Activated CD8-positive, alpha-beta memory T cell treated with anti-CD3 and anti-CD28 coated beads, Interleukin-2, amount 50 U/mL, for 1 hour (primary cell): ENCODE data around the gene GTF2IRD1.
"Not testable (repeated sequence)": the region's sequence is repeated elsewhere in the genome, so short reads cannot be mapped to it uniquely, and the experiment has no call there.

Source experiments
- DNase-seq: peaks from one replicate; pipeline ENCODE4 v3.0.0-alpha.2; 2020; ENCODE audit errors: extremely low read depth

The GTF2IRD1 gene

DNA sequence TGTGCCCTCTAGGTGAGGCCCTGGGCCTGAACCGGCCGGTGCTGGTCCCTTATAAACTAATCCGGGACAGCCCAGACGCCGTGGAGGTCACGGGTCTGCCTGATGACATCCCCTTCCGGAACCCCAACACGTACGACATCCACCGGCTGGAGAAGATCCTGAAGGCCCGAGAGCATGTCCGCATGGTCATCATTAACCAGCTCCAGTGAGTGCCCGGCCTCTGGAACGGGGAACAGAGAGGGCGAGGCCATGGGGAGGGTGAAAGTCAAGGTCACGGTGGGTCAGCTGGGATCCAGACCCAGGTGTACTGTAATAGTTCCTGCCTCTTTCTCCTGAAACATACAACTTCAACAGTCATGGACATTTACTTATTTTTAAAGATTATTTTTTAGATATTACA lies 137.1 kb downstream of the GTF2IRD1 start:
- DNase-seq = no peak

DNA sequence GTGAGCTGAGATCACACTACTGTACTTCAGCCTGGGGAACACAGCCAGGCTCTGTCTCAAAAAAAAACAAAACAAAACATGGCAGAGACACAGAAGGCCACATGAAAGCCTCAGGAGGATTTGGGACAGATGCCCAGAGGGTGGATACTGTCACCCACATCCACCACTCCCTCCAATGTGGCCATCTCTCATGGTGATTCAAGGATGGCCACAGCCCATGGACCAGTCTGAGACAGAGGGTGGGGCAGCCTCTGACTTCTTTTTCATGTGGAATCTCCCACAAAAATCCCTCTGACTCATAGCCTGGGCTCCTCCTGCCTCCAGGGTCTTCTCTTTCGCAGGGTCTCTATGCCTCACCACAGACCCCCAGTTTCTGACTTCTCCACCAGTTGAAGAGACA lies 144.9 kb downstream of the GTF2IRD1 start:
- no peak for DNase-seq

DNA sequence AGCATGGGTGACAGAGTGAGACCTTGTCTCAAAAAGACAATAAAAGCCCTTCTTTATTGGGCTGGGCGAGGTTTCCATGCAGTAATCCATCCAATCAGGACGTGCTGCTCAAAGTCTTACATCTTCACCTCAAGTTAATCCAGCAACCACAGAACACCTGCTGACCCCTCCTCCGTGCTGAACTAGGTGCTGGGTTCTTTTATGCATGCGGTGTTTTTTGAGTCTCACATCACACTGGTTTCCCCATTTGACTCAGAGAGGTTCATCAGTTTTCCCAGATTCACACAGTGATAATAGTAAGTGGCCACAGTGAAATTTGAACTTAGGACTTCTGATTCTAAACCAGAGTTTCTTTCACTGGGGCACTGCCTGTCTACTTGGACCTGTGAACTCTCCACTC lies 145.5 kb downstream of the GTF2IRD1 start:
- DNase-seq = no peak

DNA sequence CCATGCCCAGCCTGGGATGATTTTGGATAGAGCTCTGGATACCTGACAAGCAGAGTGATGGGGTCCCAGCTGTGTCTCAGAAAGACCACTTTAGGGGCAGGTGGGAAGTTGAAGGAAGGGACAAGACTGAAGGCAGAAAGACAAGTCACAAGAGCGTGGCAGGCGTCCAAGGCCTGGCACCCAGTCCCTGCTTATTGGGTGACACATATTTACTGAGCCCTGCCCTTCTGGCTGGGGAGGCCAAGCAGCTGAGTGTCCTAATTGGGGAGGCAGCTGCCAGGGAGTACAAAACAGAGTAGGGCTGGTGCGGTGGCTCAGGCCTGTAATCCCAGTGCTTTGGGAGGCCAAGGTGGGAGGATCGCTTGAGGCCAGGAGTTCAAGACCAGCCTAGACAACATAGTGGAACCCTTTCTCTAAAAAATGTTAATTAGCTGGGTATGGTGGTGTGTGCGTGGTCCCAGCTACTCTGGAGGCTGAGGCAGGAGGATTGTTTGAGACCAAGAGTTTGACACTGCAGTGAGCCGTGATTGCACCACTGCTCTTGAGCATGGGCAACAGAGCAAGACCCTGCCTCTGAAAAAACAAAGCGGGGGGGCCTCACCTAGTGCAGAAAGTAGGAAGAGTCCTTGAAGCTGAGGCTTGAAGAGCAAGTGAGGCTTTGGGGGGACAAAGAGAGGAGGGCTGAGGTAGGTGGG lies 150.8 kb downstream of the GTF2IRD1 start:
- DNase-seq = no peak

DNA sequence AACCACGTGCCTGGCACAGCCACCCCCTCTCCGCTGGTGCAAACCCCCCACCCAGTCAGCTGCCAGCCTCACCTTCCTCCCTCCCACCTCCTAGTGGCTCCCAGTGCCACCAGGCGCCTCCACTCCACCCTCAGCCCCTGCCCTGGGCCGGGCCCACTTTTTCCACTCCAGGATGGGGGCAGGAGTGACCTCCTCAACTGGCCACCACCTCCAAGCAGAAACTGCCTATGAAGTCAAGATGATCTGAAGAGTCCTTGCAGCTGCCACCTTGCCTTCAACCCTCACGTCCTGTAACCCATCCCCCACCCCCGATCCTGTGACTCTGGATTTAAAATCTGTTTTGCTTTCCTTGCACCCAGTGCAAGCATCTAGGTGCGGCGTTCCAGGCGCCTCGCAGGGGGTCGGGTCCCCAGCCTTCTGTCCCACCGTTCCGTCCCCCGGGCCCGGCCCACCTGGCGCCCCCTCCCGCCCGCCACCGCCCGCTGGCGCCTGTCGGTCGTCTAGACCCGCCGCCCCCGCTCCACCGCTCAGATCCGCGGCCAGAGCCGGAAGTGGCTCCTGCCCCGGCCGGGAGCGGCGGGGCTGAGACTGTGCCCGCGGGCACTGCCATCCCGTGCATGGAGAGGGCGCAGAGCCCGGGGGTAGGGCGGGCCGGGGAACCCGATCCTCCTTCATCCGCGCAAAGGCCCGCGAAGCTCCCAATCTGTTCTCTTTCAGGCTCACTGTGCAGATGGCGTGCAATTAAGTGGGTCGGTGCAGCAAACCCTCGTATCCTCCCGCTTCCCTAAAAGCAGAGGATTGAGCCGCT lies 152.6 kb downstream of the GTF2IRD1 start:
- DNase-seq = no peak

DNA sequence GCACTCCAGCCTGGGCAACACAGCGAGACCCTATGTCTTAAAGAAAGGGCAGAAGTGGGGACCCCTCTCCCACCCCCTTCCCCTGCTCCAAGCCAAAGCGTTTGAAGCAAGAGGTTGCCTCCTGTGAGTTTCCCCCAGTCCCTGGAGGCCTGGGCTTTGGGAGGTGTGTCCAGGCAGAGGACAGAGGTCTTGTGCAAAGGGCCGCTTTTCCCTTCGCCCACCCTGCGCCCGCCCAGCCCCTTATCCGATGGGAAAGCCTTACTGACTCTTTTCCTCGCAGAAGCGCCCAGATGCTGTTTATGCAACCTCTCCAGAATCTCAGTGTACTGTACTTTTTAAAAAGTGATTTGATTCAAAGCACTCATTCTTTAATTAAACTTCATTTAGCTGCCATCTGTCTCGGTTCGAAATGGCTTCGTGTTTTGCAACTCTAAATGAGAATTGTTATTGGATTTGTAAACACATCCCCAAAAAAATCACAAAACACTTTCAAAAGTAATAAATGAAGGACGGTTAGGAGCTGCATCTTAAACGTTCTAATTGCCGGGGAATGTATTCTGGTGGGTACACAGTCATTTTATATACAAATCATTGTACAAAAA lies 153.3 kb downstream of the GTF2IRD1 start:
- no peak for DNase-seq

DNA sequence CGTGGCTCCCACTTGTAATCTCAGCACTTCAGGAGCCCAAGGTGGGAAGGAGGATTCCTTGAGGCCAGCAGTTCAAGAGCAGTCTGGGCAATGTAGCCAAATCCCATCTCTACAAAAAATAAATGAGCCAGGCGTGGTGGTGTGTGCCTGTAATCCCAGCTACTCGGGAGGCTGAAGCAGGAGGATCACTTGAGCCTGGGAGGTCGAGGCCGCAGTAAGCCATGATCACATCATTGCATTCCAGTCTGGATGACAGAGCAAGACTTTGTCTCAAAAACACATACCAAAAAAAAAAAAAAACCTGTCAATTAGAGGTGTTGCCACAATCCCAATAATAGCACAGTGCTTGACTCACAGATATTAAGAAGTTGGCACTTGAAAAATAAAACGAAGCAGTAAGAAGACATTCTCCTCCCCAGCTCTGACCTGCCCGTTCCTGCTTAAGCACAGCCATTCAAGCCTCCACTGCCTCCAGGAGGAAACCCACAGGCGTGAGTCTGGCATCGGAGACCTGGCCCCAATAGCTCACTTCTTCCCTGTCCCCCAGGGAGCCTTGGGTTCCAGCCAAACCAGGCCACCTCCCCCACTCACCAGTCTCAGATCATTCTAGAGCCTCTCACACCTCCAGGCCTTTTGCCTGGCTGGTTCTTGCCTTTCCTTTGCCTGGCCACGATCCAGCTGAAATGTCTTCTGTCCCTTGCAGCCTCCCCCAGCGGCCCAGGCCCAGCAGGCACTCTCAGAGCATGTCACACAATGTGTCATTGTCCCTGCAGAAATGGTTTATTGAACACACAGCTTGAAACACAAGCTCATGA lies 158.5 kb downstream of the GTF2IRD1 start:
- DNase-seq = no peak

DNA sequence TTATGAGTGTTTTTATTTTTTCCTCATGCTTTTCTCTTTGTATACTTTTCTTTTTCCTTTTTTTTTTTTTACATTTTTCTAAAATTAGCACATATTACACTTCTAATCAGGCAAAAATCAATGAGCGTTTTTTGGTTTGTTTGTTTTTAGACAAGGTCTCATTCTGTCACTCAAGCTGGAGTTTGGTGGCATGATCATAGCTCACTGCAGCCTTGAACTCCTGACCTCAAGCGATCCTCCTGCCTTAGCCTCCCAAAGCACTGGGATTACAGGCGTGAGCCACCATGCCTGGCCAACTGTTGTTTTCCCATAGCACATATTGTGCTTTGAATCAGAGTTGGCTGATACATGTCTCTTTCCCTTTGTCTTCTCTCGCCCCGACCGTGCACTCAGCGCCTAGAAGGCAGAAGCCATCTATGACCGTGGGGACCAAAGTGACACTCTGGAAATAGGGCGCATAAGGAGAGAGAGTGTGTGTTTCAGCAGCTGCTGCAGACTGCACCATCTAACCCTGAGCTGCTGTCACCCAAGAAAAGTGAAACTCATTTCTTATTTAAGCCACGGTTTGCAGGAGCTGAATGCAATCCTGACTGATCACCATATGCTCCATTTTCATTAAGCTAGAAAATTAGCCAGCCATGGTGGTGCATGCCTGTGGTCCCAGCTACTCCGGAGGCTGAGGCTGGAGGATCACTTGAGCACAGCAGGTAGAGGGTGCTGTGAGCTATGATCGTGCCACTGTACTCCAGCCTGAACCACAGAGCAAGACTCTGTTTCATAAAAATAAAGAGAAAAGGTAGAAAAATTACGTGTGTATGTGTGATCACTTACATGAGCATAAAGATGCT lies 162.5 kb downstream of the GTF2IRD1 start:
- DNase-seq = no peak

DNA sequence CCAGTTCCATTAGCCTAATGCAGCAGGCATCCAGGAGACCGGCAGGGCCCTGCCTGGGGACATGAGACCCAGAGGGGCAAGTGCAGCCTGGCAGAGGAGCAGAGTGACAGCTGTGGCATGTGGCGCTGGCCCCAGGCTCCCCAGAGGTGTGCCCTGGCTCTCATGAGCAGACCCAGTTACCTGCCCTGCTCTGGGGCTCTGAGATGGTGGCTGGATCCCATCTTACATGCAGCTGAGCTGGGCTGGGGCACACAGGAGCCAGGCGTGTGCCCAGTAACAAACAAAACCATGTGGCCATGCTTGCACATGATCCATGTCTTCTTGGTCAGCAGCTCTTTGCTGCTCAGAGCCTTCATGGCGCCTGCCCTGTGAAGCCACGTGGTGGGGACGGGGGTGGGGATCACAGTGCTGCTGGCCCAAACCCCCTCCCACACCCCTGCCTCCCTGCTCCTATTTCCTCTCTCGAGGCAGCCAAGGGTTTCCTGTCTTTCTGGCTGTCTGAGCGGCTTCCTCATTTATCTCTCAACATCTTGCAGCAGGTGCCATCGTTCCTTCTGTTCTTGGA lies 163.6 kb downstream of the GTF2IRD1 start:
- DNase-seq = no peak

DNA sequence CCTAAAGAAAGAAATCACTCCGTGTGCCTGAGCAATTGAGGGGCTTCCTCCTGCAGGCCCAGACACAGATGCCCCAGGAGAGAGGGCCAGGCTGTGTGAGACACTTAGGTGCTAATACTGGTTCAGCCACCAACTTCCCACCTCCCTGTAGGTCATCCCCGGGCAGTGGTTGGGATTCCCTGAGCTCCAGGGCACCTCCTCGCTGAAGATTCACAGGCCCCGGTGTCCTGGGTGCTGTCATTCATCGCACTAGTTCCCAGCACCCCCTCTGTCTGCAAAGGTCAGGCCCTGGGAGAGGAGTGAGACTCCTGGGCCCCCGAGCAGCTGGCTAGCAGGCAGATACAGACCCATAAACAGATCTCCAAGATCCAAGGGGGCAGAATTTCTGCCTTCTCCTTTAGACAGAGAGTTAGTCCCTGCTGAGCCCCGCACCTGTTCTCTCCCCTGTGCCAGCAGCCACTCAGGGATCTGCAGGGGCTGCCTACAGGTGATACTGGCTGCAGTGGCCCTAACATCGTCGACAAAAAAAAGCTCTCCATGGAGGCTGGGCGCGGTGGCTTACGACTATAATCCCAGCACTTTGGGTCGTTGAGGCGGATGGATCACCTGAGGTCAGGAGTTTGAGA lies 165.6 kb downstream of the GTF2IRD1 start:
- DNase-seq = no peak

DNA sequence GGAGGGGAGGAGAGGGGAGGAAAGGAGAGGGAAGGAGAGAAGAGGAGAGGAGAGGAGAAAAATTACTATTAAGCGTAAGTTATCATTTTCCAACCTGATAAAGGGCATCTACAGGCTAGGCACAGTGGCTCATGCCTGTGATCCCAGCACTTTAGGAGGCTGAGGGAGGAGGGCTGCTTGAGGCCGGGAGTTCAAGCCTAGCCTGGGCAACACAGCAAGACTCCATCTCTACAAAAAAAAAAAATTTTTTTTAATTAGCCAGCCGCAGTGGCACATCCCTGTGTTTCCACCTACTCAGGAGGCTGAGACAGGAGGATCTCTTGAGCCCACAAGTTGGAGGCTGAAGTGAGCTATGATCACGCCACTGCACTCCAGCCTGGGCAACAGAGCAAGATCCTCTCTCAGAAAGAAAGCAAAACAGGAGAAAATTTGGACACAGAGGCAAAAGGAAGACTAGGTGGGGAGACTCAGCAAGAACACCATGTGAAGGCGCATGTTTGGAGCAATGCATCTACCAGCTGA lies 168.6 kb downstream of the GTF2IRD1 start:
- no peak for DNase-seq

DNA sequence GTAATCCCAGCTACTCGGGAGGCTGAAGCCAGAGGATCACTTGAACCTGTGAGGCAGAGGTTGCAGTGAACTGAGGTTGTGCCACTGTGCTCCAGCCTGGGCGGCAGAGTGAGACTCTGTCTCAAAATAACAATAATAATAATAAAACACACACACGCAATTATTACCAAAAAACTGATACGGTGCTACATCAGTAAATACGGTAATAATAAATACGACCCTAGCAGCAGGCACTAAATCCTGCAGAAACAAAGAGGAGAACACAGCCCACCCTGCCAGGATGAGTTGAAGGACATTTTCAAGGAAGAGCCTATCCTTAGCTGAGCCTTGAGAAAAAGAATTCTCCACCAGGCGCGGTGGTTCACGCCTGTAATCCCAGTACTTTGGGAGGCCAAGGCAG lies 169.4 kb downstream of the GTF2IRD1 start:
- DNase-seq = no peak

DNA sequence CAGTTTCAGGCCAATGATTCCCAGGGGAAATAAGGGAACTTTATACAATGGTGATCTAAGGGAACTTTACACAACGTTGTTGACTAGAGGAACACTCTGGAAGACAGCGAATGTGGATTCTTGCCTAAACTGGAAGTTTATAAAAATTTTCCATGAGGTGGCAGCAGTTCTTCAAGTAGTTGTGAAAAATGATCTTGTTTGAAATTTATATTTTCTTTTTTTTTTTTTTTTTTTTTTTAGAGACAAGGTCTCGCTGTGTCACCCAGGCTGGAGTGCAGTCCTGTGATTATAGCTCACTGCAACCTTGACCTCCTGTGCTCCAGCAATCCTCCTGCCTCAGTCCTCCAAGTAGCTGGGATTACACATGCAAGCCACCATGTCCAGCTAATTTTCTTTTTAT lies 171.7 kb downstream of the GTF2IRD1 start:
- DNase-seq = no peak

DNA sequence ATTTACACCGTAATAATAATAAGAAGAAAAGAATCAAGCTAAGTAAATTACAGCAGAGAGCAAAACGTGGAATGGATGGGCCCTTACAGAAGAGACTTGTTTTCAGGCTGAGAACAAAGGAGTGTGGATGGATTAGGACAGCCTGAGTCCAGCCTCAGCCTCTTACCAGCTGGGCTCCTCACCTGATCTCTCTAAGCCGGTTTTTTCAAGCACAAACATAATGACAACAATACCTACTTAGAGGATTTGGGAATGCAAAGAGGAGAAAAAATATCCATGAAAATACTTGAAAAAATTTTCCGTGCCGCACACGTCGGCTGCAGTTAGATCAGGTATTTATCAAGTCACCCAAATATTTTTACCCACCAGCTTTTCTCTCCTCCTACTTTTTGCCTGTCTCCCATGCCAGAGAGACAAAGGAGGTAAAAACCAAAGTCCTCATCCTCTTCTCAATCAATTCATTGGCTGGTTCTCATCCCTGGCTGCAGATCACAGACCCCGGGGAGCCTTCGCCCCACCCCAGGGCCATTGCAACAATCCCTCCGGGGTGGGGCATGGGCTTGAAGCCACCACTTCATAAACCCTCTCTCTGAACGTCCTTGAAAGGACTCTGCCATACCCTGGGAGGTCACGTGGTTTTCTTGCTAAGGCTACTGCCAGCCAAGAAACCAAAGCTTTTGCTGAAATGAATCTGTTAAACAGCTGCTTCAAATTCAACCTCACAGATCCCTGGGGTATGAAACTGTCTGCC lies 174.1 kb downstream of the GTF2IRD1 start:
- no peak for DNase-seq

DNA sequence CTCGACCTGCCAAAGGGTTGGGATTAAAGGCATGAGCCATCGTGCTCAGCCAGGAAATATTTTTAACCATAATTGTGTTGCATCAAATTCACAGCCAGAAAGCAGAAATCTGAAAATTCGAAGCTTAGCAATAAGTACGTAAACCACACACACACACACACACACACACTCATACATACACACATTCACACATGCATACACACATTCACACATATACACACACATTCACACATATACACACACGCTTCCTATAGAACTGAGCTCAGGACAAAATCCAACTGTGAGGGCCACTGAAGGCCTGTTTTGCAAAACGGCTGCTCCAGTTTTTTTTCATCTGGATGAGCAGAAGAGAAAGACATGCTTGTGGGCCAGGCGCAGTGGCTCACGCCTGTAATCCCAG lies 178.8 kb downstream of the GTF2IRD1 start:
- no peak for DNase-seq

DNA sequence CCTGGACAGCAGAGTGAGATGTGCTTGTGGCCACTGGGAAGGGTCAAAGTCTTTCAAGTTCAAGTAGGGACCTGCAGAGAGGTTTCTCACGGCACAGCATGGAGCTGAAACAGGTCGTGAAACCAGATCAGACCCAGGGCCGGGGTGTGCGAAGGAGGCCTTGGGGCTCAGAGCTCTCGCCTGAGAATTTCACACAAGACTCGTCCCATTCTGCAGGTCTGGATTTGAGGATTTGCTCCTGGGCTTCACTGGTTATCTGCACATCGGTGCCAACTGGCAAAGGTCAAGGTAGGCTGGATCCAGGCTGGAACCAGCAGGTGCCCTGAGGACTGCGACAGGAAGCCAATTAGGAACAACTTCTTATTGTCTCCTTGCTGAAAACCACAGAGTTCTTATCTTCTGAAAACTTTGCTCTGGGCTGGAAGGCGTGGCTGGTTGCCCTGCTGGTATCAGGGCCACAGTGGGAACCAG lies 179.8 kb downstream of the GTF2IRD1 start:
- DNase-seq = no peak

DNA sequence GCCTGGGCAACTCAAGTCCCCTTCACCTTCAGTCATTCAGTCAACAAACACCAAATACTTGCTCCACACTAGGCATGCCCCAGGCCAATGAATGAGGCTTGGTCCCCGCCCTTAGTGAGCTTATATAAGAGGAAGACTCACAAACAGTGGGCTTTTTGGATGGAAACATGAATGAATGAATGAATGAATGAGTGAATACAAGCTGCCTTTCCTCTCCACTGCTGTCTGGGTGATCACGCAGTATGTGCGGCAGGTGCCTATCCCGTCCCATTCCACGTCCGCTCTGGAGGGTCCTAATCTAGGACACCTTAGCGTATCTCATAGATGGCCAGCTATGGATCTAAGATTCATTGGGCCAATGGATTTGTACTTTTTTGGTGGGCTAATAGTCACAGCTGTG lies 184.0 kb downstream of the GTF2IRD1 start:
- no peak for DNase-seq

DNA sequence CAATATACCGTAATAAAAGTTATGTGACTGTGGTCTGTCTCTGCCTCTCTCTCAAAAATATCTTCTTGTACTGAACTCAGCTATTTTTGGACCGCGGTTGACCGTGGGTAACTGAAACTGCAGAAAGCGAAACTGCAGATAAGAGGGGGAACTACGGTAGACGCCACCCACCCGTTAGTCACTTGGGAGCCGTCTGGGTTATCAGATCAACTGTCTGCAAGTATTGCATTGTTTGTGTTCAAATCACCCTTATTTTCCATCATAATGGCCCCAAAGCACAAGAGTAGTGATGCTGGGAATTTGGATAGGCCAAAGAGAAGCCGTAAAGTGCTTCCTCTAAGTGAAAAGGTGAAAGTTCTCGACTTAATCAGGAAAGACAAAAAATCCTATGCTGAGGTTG lies 196.3 kb downstream of the GTF2IRD1 start:
- peak; percentile 49 for DNase-seq

DNA sequence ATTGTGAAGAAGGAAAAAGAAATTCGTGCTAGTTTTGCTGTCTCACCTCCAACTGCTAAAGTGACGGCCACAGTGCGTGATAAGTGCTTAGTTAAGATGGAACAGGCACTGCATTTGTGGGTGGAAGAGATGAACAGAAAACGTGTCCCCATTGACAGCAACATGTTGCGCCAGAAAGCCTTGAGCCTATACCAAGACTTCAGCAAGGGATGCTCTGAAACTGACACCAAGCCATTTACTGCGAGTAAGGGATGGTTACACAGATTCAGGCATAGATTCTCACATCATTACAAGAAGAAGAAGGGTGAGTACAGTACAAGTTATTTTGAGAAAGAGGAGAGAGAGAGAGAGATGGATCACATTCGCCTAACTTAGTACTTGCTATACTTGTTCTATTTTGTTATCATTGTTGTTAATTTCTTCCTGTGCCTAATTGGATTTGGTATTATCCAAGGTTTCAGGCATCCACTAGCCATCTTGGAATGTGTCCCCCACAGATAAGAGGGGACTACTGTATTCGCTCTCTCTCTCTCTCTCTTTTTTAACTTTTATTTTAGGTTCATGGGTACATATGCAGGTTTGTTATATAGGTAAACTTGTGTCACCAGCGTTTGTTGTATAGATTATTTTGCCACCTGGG lies 196.9 kb downstream of the GTF2IRD1 start:
- DNase-seq = not testable (repeated sequence)
